Gastrocnemius medialis (tissue), 4 donors: Measurements from ENCODE around the gene SMYD1. TPM values are rescaled to one million over a fixed set of nuclear protein-coding genes. Genes with fewer than 3 reads are reported as not detected.

Experiments used
- ATAC-seq, 2 donors: fragments of 150-250 bp; one replicate each; pipeline ENCODE4 v1.9.1; 2016
- DNase-seq, 2 donors: peaks; one replicate each; pipeline ENCODE4 v3.0.0-alpha.2; 2019
- H3K27ac ChIP-seq, 4 donors: fragments of 200-600 bp; sonication (generic); 1 replicate in 1 of 4; 2 replicates in 3 of 4; pipeline ENCODE4 v1.5.1; 2016 to 2018; ENCODE audit warnings: mild to moderate bottlenecking in 2 of 4, moderate library complexity in 1 of 4
- H3K27me3 ChIP-seq, 3 donors: fragments of 200-600 bp; sonication (generic) in 2 of 3; 1 replicate in 1 of 3; 2 replicates in 2 of 3; pipeline versions ENCODE4 v1.5.1 to v1.6.0; 2016 to 2019; ENCODE audit warnings: mild to moderate bottlenecking in 1 of 3, moderate library complexity in 1 of 3
- H3K36me3 ChIP-seq, 2 donors: fragments of 200-600 bp; sonication (generic) in 1 of 2; one replicate each; pipeline ENCODE4 v1.5.1; 2017 to 2018
- H3K4me1 ChIP-seq, 2 donors: fragments of 200-600 bp; sonication (generic) in 1 of 2; one replicate each; pipeline ENCODE4 v1.5.1; 2016 to 2017; ENCODE audit warnings: mild to moderate bottlenecking in 2 of 2
- H3K4me3 ChIP-seq, 4 donors: fragments of 200-600 bp; sonication (generic) in 3 of 4; 1 replicate in 1 of 4; 2 replicates in 3 of 4; pipeline ENCODE4 v1.5.1; 2016 to 2019; ENCODE audit warnings: mild to moderate bottlenecking in 2 of 4
- H3K9me3 ChIP-seq, 3 donors: fragments of 200-600 bp; sonication (generic) in 2 of 3; 1 replicate in 1 of 3; 2 replicates in 2 of 3; pipeline ENCODE4 v1.5.1; 2016 to 2019
- CTCF ChIP-seq, 5 experiments: fragments of 450-650 bp in 3 of 5; fragments of 200-600 bp in 2 of 5; sonication (generic) in 2 of 5; IDR thresholded peaks in 4 of 5; conservative IDR thresholded peaks in 1 of 5; 1 replicate in 4 of 5; 2 replicates in 1 of 5; pipeline ENCODE4 v1.5.1; 2016 to 2019; ENCODE audit warnings: antibody characterized with exemption in 5 of 5, mild to moderate bottlenecking in 3 of 5, moderate library complexity in 3 of 5
- POLR2A ChIP-seq, 2 donors: fragments of 450-650 bp; IDR thresholded peaks; one replicate each; pipeline ENCODE4 v1.6.1; 2017; ENCODE audit warnings: antibody characterized with exemption in 2 of 2, mild to moderate bottlenecking in 2 of 2, moderate library complexity in 2 of 2
- in situ Hi-C, 4 donors: fragments of 200-750 bp; cut with MboI; loops; one replicate each; pipeline versions ENCODE4 v1.15.0 to v1.8.0; 2017; ENCODE audit warnings: low sequenced_read_pairs in 4 of 4
- intact Hi-C: fragments of 100-400 bp; cut with DNase I; formaldehyde crosslinking; loops from one replicate; pipeline ENCODE4 v1.15.1; 2023; ENCODE audit warnings: low total_unique reads
- microRNA-seq, 2 donors: library from miRNA; unstranded; fragments of <30 nt; microRNA quantifications; one replicate each; pipeline ENCODE4, GENCODE V29; 2016; ENCODE audit warnings: borderline replicate concordance in 2 of 2
- total RNA-seq, 4 donors: library from RNA; depleted of rRNA; stranded (reverse); fragments of >200 nt; gene quantifications; one replicate each; pipeline versions ENCODE4 v1.1.0 to v1.2.3, GENCODE V29; 2016

SMYD1 gene
- total RNA-seq, 4 donors from 2014 or later, result 107 to 214 (median 147) TPM

- H3K4me1 ChIP-seq, result peaks cover 13 to 22% of the 10 kb centered on the region in 2 donors
- no peak for TF ChIP-seq CTCF (IDR thresholded peaks at IDR 0.05 in 4 of 5, conservative IDR thresholded peaks at IDR 0.05 in 1 of 5)
- no peak for TF ChIP-seq POLR2A (IDR thresholded peaks at IDR 0.05)
- in situ Hi-C loops, result no loop called here
- no peak for ATAC-seq
- no peaks in the 10 kb centered on the region for H3K27me3 ChIP-seq
- intact Hi-C loops, result loop anchor here (1.0 kb wide), 2 partner anchors 27 to 100 kb away; no protein-coding TSS in a partner anchor
- H3K27ac ChIP-seq, result peak overlapping the region in 2 of 4 donors; percentile 0 to 15
- H3K9me3 ChIP-seq, result no peaks in the 10 kb centered on the region
- no peak overlapping the region for H3K4me3 ChIP-seq
- no peak for DNase-seq
- H3K36me3 ChIP-seq, result no peaks in the 10 kb centered on the region
Measured at GRCh38 chr2:88160517-88160916, 92.9 kb downstream of the SMYD1 start.

GRCh38 chr2:88161446-88162244 lies 94.0 kb downstream of the SMYD1 start:
- Histone ChIP-seq H3K27ac (no peak overlapping the region), H3K4me1 (peaks cover 23 to 33% of the 10 kb centered on the region in 2 donors), H3K36me3 (no peaks in the 10 kb centered on the region), H3K27me3 (no peaks in the 10 kb centered on the region), H3K4me3 (no peak overlapping the region), H3K9me3 (no peaks in the 10 kb centered on the region)
- DNase-seq (no peak), ATAC-seq (no peak)
- in situ Hi-C loops, result no loop called here
- intact Hi-C loops, result no loop called here
- no peak for TF ChIP-seq POLR2A (IDR thresholded peaks at IDR 0.05)
- TF ChIP-seq CTCF (IDR thresholded peaks at IDR 0.05 in 4 of 5, conservative IDR thresholded peaks at IDR 0.05 in 1 of 5), result no peak

Small RNA genes within 50 kb of the gene (microRNA-seq; reads per million reads assigned to microRNA genes)
- gene MIR4780, result 0 reads per million in 2 donors

Other genes starting within 250 kb of the SMYD1 start
- gene RGPD2, start 242.0 kb upstream of the SMYD1 start, total RNA-seq, result 10 to 100 TPM in 1 of 4 donors, 1 to 10 TPM in 2, not detected in 1; 1.5 to 11.2 (median 1.8) TPM
- gene RNU2-63P, start 51.3 kb upstream of the SMYD1 start, total RNA-seq, result not detected
- 10 to 100 TPM; 20.0 to 29.5 (median 27.2) TPM for gene KRCC1, start 12.0 kb upstream of the SMYD1 start, total RNA-seq
- 10 to 100 TPM in 1 of 4 donors, 1 to 10 TPM in 2, under 1 TPM in 1; 0.41 to 11.6 (median 5.2) TPM for gene FABP1, start 60.2 kb downstream of the SMYD1 start, total RNA-seq
- 10 to 100 TPM; 11.4 to 77.4 (median 47.1) TPM for gene THNSL2, start 102.5 kb downstream of the SMYD1 start, total RNA-seq